Parathyroid adenoma (tissue), 2 donors: ENCODE measurements around the gene PACRG.

Source experiments
- H2AFZ ChIP-seq: fragments of 300-600 bp; sonication (generic); one replicate; pipeline ENCODE4 v1.7.0; 2017; ENCODE audit warnings: antibody characterized with exemption, mild to moderate bottlenecking
- H3K27ac ChIP-seq: fragments of 300-600 bp; sonication (generic); one replicate; pipeline ENCODE4 v1.7.0; 2017
- H3K27me3 ChIP-seq: fragments of 300-600 bp; sonication (generic); one replicate; pipeline ENCODE4 v1.7.0; 2017; ENCODE audit warnings: low read length; ENCODE audit not compliant: control insufficient read depth, insufficient read depth
- H3K36me3 ChIP-seq: fragments of 300-600 bp; sonication (generic); one replicate; pipeline ENCODE4 v1.7.0; 2017; ENCODE audit warnings: low read length; ENCODE audit not compliant: control insufficient read depth, insufficient read depth
- H3K4me1 ChIP-seq: fragments of 300-600 bp; sonication (generic); one replicate; pipeline ENCODE4 v1.7.0; 2017; ENCODE audit warnings: control low read depth
- H3K4me2 ChIP-seq: fragments of 300-600 bp; sonication (generic); one replicate; pipeline ENCODE4 v1.7.0; 2017; ENCODE audit warnings: low read length
- H3K4me3 ChIP-seq: fragments of 300-600 bp; sonication (generic); one replicate; pipeline ENCODE4 v1.7.0; 2017; ENCODE audit warnings: low read depth, low read length
- H3K79me2 ChIP-seq: fragments of 300-600 bp; sonication (generic); one replicate; pipeline ENCODE4 v1.7.0; 2017; ENCODE audit warnings: control low read depth
- H3K9ac ChIP-seq: fragments of 300-600 bp; sonication (generic); one replicate; pipeline ENCODE4 v1.7.0; 2017; ENCODE audit warnings: mild to moderate bottlenecking
- H3K9me3 ChIP-seq: fragments of 300-600 bp; sonication (generic); one replicate; pipeline ENCODE4 v1.7.0; 2017; ENCODE audit warnings: low read length; ENCODE audit not compliant: control insufficient read depth
- TF ChIP-seq, protein P1 (sequence below): fragments of 300-600 bp; sonication (generic); IDR thresholded peaks from one replicate; pipeline ENCODE4 v1.7.0; 2017; ENCODE audit warnings: antibody characterized with exemption, mild to moderate bottlenecking
- donor health status: primary hyperparathyroidism.

The PACRG gene

DNA sequence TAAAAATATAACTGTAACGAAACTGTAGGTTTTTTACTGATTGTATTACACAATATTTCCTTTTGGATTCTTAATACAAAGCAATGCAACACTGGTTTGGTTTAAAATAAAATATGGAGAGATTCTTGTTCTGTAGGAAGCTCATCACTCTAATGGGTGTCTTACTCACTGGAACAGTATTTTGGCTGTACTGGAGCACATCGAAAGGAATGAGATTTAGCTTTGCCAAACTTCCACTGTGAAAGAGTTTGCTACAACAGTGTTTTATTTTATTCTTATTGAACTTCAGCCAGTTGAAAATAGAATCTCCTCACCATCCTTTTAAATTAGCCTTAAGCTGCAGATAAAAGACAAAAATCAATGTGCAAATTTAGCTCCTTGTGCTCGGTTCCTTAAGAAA is 456.0 kb downstream of the PACRG start:
- no peak overlapping the region for H3K4me2 ChIP-seq
- no peaks in the 10 kb centered on the region for H3K27me3 ChIP-seq
- H3K4me3 ChIP-seq = no peak overlapping the region
- H3K4me1 ChIP-seq = peaks cover 3% of the 10 kb centered on the region
- no peak overlapping the region for H3K27ac ChIP-seq
- no peaks in the 10 kb centered on the region for H3K36me3 ChIP-seq
- H2AFZ ChIP-seq = no peak overlapping the region
- no peak overlapping the region for H3K9ac ChIP-seq
- TF ChIP-seq, protein P1, sequence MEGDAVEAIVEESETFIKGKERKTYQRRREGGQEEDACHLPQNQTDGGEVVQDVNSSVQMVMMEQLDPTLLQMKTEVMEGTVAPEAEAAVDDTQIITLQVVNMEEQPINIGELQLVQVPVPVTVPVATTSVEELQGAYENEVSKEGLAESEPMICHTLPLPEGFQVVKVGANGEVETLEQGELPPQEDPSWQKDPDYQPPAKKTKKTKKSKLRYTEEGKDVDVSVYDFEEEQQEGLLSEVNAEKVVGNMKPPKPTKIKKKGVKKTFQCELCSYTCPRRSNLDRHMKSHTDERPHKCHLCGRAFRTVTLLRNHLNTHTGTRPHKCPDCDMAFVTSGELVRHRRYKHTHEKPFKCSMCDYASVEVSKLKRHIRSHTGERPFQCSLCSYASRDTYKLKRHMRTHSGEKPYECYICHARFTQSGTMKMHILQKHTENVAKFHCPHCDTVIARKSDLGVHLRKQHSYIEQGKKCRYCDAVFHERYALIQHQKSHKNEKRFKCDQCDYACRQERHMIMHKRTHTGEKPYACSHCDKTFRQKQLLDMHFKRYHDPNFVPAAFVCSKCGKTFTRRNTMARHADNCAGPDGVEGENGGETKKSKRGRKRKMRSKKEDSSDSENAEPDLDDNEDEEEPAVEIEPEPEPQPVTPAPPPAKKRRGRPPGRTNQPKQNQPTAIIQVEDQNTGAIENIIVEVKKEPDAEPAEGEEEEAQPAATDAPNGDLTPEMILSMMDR = no peak
- H3K9me3 ChIP-seq = no peaks in the 10 kb centered on the region
- H3K79me2 ChIP-seq = no peaks in the 10 kb centered on the region

DNA sequence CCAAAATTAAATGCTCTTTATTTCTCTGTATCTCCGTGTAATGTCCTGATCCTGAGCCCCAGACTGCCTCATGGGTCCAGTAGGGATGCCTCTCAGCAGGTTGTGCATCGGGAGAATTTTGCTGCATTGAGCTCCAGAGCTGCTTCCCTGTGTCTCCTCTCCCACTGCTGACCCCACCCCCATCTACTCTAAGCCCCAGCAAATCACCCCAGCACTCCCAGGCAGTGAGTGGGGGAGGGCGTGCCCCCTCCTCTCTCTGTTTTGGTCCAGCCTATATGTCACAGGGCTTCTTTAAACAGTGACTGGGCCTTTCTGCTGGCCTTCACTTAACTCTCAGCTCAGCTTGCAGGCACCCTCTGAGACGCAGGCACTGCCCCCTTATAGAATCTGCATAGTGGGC is 458.0 kb downstream of the PACRG start:
- no peak overlapping the region for H3K4me2 ChIP-seq
- no peak overlapping the region for H2AFZ ChIP-seq
- no peaks in the 10 kb centered on the region for H3K79me2 ChIP-seq
- no peak overlapping the region for H3K9ac ChIP-seq
- no peaks in the 10 kb centered on the region for H3K9me3 ChIP-seq
- no peaks in the 10 kb centered on the region for H3K36me3 ChIP-seq
- no peak overlapping the region for H3K27ac ChIP-seq
- H3K27me3 ChIP-seq = no peaks in the 10 kb centered on the region
- H3K4me3 ChIP-seq = no peak overlapping the region
- peaks cover 3% of the 10 kb centered on the region for H3K4me1 ChIP-seq
- TF ChIP-seq, protein P1 = no peak

- TF ChIP-seq, protein P1 = no peak
- Histone ChIP-seq H3K9ac (no peak overlapping the region), H3K27me3 (no peaks in the 10 kb centered on the region), H3K79me2 (no peaks in the 10 kb centered on the region), H3K9me3 (no peaks in the 10 kb centered on the region), H3K27ac (no peak overlapping the region), H2AFZ (no peak overlapping the region), H3K36me3 (no peaks in the 10 kb centered on the region), H3K4me2 (no peak overlapping the region), H3K4me3 (no peak overlapping the region), H3K4me1 (no peaks in the 10 kb centered on the region)
Measured at GRCh38 chr6:163186527-163186926, 458.8 kb downstream of the PACRG start.

- Histone ChIP-seq H2AFZ (no peak overlapping the region), H3K27ac (no peak overlapping the region), H3K4me2 (no peak overlapping the region), H3K79me2 (no peaks in the 10 kb centered on the region), H3K9me3 (no peaks in the 10 kb centered on the region), H3K9ac (no peak overlapping the region), H3K4me1 (no peaks in the 10 kb centered on the region), H3K36me3 (no peaks in the 10 kb centered on the region), H3K27me3 (no peaks in the 10 kb centered on the region), H3K4me3 (no peak overlapping the region)
- TF ChIP-seq, protein P1 = no peak
Measured at GRCh38 chr6:163187201-163187600, 459.4 kb downstream of the PACRG start.

DNA sequence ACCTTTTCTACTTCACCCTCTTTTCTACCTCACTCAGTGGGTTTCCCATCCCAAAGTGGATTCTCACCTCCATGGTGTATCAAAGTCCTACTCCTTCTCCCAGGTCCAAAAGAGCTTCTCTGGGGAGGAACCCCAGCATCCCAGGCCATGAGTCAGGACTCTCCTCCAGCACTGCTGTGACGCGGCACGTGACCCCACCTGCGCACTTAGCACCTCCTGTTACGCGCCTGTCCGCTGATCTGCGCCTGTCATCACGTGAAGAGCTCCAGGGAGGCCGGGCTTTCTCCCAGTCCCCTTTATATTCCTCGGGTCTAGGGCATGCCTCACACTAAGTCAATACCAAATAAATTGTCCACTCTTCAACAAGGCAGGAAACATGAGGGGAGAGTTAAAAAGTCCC is 459.8 kb downstream of the PACRG start:
- Histone ChIP-seq H3K4me1 (no peaks in the 10 kb centered on the region), H3K9ac (no peak overlapping the region)
- TF ChIP-seq, protein P1 = no peak

More for the DNA sequence above, 459.8 kb downstream of the PACRG start:
- Histone ChIP-seq H3K36me3 (no peaks in the 10 kb centered on the region), H3K4me3 (no peak overlapping the region), H3K4me2 (no peak overlapping the region), H3K79me2 (no peaks in the 10 kb centered on the region), H3K27me3 (no peaks in the 10 kb centered on the region), H3K27ac (no peak overlapping the region), H2AFZ (no peak overlapping the region), H3K9me3 (no peaks in the 10 kb centered on the region)
